ENCODE measurements around the gene OTOP2.
"Not testable (repeated sequence)": the region's sequence is repeated elsewhere in the genome, so short reads cannot be mapped to it uniquely, and the experiment has no call there.

OTOP2 gene

DNA sequence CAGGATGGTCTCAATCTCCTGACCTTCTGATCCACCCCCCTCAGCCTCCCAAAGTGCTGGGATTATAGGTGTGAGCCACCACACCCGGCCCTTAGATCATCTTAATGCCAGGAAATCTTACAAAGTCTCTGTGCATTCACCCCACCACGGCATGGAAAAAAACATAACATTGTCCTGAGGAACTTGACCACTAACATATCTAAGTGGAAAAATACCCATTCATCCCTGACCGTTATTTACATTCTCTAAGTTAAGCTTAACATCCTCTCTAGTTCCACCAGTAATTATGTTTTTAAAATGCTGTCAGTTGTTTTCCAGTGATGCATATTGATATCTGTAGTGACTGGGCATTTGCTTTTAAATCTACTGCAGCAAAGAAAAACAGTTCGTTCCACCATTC lies 51.9 kb downstream of the OTOP2 start:
- no peak for DNase-seq

DNA sequence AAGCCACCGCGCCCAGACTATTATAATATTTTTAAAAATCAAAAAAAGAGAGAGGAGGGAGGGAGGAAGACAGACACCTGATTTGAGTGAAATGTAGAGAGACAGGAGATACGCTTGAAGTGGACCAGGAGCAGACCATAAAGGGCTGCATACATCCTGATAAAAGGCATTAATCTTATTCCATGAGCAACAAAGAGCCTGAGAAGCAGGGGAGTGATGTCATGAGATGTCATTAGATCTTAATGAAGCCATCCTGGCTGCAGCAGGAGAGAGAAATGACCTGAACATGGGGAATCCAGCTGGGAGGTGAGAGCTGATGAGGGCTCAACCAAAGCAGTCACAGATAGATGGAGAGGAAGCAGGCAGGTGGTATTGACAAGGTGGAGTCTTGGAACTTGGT lies 53.7 kb downstream of the OTOP2 start:
- no peak for DNase-seq

DNA sequence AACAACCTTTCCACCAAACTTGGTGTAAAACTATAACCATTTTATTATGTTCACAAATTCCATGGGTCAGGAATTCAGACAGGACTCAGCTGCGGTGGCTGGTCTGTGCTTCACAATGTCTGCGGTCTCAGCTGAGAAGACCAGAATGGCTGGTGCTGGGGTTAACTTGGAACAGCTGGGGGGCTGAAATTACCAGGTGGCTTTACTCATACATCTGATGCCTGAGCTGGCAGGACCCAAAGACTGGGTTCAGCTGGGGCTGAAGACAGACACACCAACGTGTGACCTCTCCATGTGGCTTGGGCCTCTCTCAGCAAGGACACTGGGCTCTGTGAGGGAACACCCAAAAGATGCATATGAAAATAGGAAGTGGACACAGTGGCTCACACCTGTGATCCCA lies 54.2 kb downstream of the OTOP2 start:
- no peak for DNase-seq

DNA sequence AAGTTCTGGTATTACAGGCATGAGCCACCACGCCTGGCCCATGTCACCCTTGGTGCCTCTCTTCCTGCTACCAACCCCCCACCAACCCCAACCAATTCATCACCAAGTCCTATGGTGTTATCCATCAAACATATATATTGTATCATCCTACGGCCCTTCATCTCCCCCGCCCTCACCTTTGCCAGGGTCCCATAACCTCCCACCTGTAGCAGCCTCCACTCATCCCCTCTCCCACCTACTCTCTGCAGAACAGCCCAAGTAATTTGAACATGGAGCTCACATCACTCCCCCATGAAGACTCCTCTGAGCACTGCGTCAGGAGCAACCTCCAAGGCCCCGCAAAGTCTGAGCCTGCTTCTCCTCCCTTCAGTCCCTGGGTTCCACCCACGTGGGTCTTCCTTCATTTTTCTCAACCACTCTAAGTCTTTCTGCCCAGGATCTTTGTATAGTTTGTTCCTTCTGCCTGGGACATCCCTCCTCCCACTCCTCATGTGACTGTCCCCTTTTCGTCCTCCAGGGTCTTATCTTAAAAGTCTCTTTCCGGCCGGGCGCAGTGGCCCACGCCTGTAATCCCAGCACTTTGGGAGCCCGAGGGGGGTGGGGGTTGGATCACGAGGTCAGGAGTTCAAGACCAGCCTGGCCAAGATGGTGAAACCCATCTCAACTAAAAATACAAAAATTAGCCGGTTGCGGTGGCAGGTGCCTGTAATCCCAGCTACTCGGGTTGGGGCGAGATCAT lies 55.5 kb downstream of the OTOP2 start:
- no peak for DNase-seq

DNA sequence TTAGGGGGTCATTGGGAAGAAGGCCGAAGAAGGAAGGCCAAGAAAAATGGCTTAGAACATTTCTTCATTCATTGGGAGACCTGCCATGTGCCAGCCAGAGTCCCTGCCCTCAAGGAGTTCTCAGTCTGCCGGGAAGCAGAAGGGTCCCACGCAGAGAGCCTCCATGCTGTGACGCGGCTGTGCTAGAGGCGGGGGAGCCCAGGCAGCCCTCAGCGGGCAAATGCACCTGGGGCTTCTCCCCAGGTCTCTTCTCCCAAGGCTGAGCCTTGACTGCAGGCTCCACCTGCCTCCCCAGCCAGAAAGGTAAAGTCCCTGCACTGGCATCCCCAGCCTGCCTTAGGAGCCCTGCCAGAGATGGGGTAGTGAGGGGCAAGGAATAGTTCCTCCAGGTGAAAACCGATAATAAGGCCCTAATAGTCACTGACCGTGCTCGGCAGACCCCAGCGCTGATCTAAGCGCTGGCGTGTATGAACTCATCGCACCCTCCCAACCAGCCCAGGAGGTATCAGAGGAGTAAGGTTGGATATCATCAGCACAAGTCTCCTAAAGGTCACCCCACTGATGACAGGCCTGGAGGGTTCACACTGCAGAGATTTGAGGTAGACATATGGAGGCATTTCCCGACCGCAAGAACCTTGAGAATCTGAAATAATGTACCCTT lies 57.4 kb downstream of the OTOP2 start:
- no peak for DNase-seq

DNA sequence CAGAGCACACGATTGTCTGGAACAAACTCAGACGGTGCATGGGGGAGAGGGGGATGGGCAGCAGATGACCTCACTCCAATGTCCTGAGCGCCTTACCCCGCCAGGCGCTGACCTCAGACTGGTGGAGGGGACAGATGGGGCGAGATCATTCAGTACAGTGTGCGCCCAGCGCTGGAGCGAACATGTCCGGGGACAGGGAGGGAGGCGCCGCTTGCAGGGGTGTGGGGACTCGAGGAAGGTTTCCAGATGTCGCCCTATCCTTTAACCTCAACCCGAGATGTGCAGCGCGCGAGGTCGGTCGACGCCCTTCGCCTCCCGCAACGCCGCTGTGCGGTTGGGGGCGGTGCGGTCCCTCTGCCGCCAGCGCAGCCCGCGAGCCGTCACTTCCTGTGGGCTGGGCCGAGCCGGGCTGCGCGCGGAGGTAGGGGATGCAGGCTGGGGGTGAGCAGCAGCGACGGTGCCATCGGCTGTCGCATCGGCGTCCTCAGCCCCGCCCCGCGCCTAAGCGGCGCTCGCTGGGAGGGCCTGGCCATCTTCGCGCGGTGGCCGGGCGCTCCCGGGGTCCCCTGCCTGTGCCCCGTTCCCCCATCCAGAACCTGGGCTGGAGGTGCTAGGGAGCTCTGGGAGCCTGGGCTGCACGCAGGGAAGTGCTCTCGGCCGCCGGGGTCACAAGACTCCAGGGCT lies 58.0 kb downstream of the OTOP2 start:
- DNase-seq, result peak; percentile 73

DNA sequence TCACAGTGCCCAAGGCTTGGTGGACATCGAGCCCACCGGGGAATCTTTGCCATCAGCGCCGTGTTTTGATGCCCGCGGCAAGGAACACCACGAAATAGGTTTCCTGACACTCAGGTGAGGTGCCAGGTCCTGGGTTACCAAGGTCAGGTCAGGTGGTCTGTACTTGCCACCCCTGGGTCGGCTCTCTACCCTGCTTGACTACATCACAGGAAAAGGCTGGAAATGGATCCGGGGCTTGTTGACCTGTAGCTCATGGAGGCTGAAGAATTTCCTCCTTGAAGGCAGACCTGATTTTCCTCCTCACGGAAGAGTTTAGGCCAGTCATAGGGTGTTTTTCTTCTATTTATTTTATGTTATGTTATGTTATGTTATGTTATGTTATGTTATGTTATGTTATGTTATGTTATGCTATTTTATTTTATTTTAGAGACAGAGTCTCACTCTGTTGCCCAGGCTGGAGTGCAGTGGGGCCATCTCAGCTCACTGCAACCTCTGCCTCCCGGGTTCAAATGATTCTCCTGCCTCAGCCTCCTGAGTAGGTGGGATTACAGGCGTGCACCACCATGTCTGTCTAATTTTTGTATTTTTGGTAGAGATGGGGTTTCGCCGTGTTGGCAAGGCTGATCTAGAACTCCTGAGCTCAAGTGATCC lies 58.7 kb downstream of the OTOP2 start:
- not testable (repeated sequence) for DNase-seq
